ENCODE data around the gene ATP2C2. TPM values are rescaled to one million over a fixed set of nuclear protein-coding genes. Genes with fewer than 3 reads are reported as not detected.

ATP2C2 gene
- total and polyA plus RNA-seq, 2 donors (not counting 1 experiment from before 2014, with no cell fraction given): not detected

DNA sequence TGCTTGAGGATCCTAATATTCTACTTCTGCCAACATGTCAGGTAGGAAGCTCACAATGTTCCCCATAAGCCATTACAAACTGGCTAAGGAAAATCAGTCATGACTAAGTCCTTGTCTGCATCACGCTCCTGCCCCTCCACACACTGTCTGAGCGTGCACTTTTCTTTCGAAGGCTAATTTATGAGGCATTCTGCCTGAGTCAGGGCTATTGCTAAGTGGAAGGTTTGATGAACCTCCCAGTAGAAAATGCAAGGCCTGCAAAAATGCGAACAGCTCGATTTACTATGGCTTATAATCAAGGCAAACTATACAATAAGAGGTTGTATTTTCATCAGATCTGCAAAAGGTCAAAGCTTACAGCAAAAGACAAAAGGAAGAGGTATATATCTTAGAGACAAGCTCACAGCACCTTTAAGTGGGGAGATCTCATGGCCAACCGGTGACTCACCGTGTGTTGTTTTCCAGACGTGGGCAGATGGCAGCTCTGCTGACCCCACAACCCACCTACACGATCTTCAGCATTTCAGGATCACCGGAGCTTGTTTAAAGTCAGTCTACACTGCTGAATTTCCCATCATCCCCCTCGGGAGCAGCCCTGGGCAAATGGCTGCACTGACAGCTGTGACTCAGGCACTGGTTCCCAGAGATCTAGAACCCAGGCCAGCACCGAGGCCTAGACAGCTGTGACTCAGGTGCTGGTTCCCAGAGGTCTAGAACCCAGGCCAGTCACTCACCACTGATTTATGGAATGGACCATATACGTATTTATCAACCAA lies 110.0 kb downstream of the ATP2C2 start:
- Histone ChIP-seq H4K20me1 (ENCODE audit: control insufficient read depth, extremely low read depth, insufficient read depth, low read length) (no peaks in the 10 kb centered on the region), H3K9me3 (ENCODE audit: control insufficient read depth, insufficient read depth, low read depth, low read length) (no peaks in the 10 kb centered on the region), H3K9ac (ENCODE audit: insufficient read depth, low read length) (no peak overlapping the region), H3K4me2 (ENCODE audit: extremely low read depth, insufficient read depth, low read length) (no peak overlapping the region), H3K27me3 (ENCODE audit: control insufficient read depth, insufficient read depth, low read length) (no peaks in the 10 kb centered on the region), H3K79me2 (ENCODE audit: control insufficient read depth, insufficient read depth, low read length) (no peaks in the 10 kb centered on the region), H3K27ac (ENCODE audit: insufficient read depth, low read length) (no peak overlapping the region), H3K36me3 (ENCODE audit: control insufficient read depth, insufficient read depth, low read length) (peaks cover 14% of the 10 kb centered on the region), H3K4me1 (ENCODE audit: control insufficient read depth, extremely low read depth, insufficient read depth, low read length) (no peaks in the 10 kb centered on the region), H3K4me3 (replicated peaks in 1 of 4; ENCODE audit: control extremely low read depth in 1 of 4, insufficient read depth in 1 of 4, low read depth in 3 of 4, low read length in 4 of 4) (no peak overlapping the region), H2AFZ (ENCODE audit: low read length) (no peak overlapping the region)
- peak; percentile 47 to 87 for DNase-seq (ENCODE audit: low read depth in 2 of 2)
- no peak for TF ChIP-seq EZH2 (IDR thresholded peaks at IDR 0.05; ENCODE audit: low read length, missing control alignments)
- TF ChIP-seq, protein P1, sequence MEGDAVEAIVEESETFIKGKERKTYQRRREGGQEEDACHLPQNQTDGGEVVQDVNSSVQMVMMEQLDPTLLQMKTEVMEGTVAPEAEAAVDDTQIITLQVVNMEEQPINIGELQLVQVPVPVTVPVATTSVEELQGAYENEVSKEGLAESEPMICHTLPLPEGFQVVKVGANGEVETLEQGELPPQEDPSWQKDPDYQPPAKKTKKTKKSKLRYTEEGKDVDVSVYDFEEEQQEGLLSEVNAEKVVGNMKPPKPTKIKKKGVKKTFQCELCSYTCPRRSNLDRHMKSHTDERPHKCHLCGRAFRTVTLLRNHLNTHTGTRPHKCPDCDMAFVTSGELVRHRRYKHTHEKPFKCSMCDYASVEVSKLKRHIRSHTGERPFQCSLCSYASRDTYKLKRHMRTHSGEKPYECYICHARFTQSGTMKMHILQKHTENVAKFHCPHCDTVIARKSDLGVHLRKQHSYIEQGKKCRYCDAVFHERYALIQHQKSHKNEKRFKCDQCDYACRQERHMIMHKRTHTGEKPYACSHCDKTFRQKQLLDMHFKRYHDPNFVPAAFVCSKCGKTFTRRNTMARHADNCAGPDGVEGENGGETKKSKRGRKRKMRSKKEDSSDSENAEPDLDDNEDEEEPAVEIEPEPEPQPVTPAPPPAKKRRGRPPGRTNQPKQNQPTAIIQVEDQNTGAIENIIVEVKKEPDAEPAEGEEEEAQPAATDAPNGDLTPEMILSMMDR (conservative IDR thresholded peaks at IDR 0.05 in 1 of 2, IDR thresholded peaks at IDR 0.05 in 1 of 2; ENCODE audit: low read depth in 1 of 2, low read length in 2 of 2): no peak

DNA sequence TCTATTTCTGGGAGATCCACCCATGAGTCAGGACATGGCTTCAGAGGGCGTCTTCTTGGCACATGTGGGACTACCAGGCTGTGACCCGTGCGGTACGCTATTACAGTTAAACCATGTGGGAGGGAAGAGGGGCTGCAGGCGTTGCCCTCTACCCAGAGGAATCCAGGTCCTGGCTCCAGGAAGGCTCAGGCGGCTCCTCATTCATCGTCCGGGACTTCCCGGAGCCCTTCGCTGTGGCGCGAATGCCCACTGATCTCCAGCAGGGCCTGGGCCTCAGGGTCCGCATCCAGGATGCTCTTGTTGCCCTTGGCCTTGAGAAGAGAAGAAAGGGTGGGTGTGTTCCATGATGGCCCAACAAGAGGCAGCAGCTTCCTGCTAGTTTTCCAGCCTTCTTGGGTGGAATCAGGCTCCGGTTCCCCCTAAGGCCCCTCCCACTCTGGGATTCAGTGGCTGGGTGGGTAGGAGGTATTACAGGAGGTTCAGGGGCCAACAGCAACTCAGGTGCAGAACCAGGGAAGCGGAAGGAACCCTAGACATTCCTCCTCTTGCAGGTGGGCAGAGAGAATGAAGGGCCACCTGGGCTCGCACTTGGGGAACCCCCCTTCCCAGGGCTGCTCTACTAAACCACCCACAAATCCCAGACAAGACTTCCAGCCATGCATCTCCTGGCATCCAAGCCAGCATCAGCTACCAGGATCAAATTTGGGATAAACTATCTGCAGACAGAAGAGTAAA lies 111.5 kb downstream of the ATP2C2 start:
- no peak overlapping the region for H3K4me3 ChIP-seq (replicated peaks in 1 of 4; ENCODE audit: control extremely low read depth in 1 of 4, insufficient read depth in 1 of 4, low read depth in 3 of 4, low read length in 4 of 4)
- H3K27me3 ChIP-seq (ENCODE audit: control insufficient read depth, insufficient read depth, low read length): no peaks in the 10 kb centered on the region
- H3K4me1 ChIP-seq (ENCODE audit: control insufficient read depth, extremely low read depth, insufficient read depth, low read length): no peaks in the 10 kb centered on the region
- no peak for DNase-seq (ENCODE audit: low read depth in 2 of 2)
- H4K20me1 ChIP-seq (ENCODE audit: control insufficient read depth, extremely low read depth, insufficient read depth, low read length): no peaks in the 10 kb centered on the region
- no peak overlapping the region for H2AFZ ChIP-seq (ENCODE audit: low read length)
- H3K9me3 ChIP-seq (ENCODE audit: control insufficient read depth, insufficient read depth, low read depth, low read length): no peaks in the 10 kb centered on the region
- H3K27ac ChIP-seq (ENCODE audit: insufficient read depth, low read length): no peak overlapping the region
- no peak overlapping the region for H3K9ac ChIP-seq (ENCODE audit: insufficient read depth, low read length)
- H3K4me2 ChIP-seq (ENCODE audit: extremely low read depth, insufficient read depth, low read length): no peak overlapping the region
- TF ChIP-seq, protein P1 (conservative IDR thresholded peaks at IDR 0.05 in 1 of 2, IDR thresholded peaks at IDR 0.05 in 1 of 2; ENCODE audit: low read depth in 1 of 2, low read length in 2 of 2): no peak
- no peak for TF ChIP-seq EZH2 (IDR thresholded peaks at IDR 0.05; ENCODE audit: low read length, missing control alignments)
- H3K79me2 ChIP-seq (ENCODE audit: control insufficient read depth, insufficient read depth, low read length): no peaks in the 10 kb centered on the region
- peaks cover 16% of the 10 kb centered on the region for H3K36me3 ChIP-seq (ENCODE audit: control insufficient read depth, insufficient read depth, low read length)

DNA sequence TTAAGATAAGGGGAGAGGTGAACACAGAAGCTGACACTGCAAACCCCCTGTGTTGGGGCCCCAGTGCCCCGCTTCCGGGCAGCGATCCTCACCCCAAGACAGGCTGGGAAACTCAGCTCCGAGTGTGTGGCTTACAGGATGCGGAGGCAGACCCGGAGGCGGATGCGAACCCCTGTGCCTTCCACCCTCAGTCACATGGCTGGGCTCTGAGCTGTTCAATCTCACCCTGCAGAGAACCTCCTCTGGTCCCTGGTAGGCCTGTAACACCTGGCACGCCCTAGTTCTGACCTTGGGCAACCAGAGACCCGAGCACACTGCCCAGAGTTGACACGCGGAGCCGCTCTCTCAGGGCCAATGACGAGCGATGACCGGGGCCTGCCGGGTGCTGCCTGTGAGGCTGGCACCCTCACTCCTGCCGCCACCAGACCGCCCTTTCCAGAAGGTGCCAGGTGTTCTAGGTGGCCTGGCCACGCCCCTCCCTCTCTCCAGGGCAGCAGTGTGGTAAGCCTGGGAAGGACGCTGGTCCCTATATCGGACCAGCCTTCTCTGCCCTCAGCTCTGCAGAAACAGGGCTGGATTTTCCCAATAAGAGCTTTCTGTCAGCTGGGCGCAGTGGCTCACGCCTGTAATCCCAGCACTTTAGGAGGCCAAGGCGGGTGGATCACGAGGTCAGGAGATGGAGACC lies 112.9 kb downstream of the ATP2C2 start:
- H3K27me3 ChIP-seq (ENCODE audit: control insufficient read depth, insufficient read depth, low read length): no peaks in the 10 kb centered on the region
- DNase-seq (ENCODE audit: low read depth in 2 of 2): no peak
- H3K27ac ChIP-seq (ENCODE audit: insufficient read depth, low read length): no peak overlapping the region
- H2AFZ ChIP-seq (ENCODE audit: low read length): no peak overlapping the region
- no peaks in the 10 kb centered on the region for H3K79me2 ChIP-seq (ENCODE audit: control insufficient read depth, insufficient read depth, low read length)
- H3K9me3 ChIP-seq (ENCODE audit: control insufficient read depth, insufficient read depth, low read depth, low read length): no peaks in the 10 kb centered on the region
- H4K20me1 ChIP-seq (ENCODE audit: control insufficient read depth, extremely low read depth, insufficient read depth, low read length): no peaks in the 10 kb centered on the region
- no peak overlapping the region for H3K4me2 ChIP-seq (ENCODE audit: extremely low read depth, insufficient read depth, low read length)
- H3K36me3 ChIP-seq (ENCODE audit: control insufficient read depth, insufficient read depth, low read length): peaks cover 16% of the 10 kb centered on the region
- no peak overlapping the region for H3K9ac ChIP-seq (ENCODE audit: insufficient read depth, low read length)
- H3K4me1 ChIP-seq (ENCODE audit: control insufficient read depth, extremely low read depth, insufficient read depth, low read length): no peaks in the 10 kb centered on the region
- TF ChIP-seq, protein P1 (conservative IDR thresholded peaks at IDR 0.05 in 1 of 2, IDR thresholded peaks at IDR 0.05 in 1 of 2; ENCODE audit: low read depth in 1 of 2, low read length in 2 of 2): no peak
- no peak for TF ChIP-seq EZH2 (IDR thresholded peaks at IDR 0.05; ENCODE audit: low read length, missing control alignments)
- no peak overlapping the region for H3K4me3 ChIP-seq (replicated peaks in 1 of 4; ENCODE audit: control extremely low read depth in 1 of 4, insufficient read depth in 1 of 4, low read depth in 3 of 4, low read length in 4 of 4)

Data from fibroblast of lung (primary cell).